Gastrocnemius medialis (tissue), 4 donors: ENCODE results near the gene SLC25A47. TPM values are rescaled to one million over a fixed set of nuclear protein-coding genes. Genes with fewer than 3 reads are reported as not detected.

Source experiments
- ATAC-seq, 2 donors: fragments of 150-250 bp; one replicate each; pipeline ENCODE4 v1.9.1; 2016
- DNase-seq, 2 donors: peaks; one replicate each; pipeline ENCODE4 v3.0.0-alpha.2; 2019
- H3K27ac ChIP-seq, 4 donors: fragments of 200-600 bp; sonication (generic); 1 replicate in 1 of 4; 2 replicates in 3 of 4; pipeline ENCODE4 v1.5.1; 2016 to 2018; ENCODE audit warnings: mild to moderate bottlenecking in 2 of 4, moderate library complexity in 1 of 4
- H3K27me3 ChIP-seq, 3 donors: fragments of 200-600 bp; sonication (generic) in 2 of 3; 1 replicate in 1 of 3; 2 replicates in 2 of 3; pipeline versions ENCODE4 v1.5.1 to v1.6.0; 2016 to 2019; ENCODE audit warnings: mild to moderate bottlenecking in 1 of 3, moderate library complexity in 1 of 3
- H3K36me3 ChIP-seq, 2 donors: fragments of 200-600 bp; sonication (generic) in 1 of 2; one replicate each; pipeline ENCODE4 v1.5.1; 2017 to 2018
- H3K4me1 ChIP-seq, 2 donors: fragments of 200-600 bp; sonication (generic) in 1 of 2; one replicate each; pipeline ENCODE4 v1.5.1; 2016 to 2017; ENCODE audit warnings: mild to moderate bottlenecking in 2 of 2
- H3K4me3 ChIP-seq, 4 donors: fragments of 200-600 bp; sonication (generic) in 3 of 4; 1 replicate in 1 of 4; 2 replicates in 3 of 4; pipeline ENCODE4 v1.5.1; 2016 to 2019; ENCODE audit warnings: mild to moderate bottlenecking in 2 of 4
- H3K9me3 ChIP-seq, 3 donors: fragments of 200-600 bp; sonication (generic) in 2 of 3; 1 replicate in 1 of 3; 2 replicates in 2 of 3; pipeline ENCODE4 v1.5.1; 2016 to 2019
- CTCF ChIP-seq, 5 experiments: fragments of 450-650 bp in 3 of 5; fragments of 200-600 bp in 2 of 5; sonication (generic) in 2 of 5; IDR thresholded peaks in 4 of 5; conservative IDR thresholded peaks in 1 of 5; 1 replicate in 4 of 5; 2 replicates in 1 of 5; pipeline ENCODE4 v1.5.1; 2016 to 2019; ENCODE audit warnings: antibody characterized with exemption in 5 of 5, mild to moderate bottlenecking in 3 of 5, moderate library complexity in 3 of 5
- POLR2A ChIP-seq, 2 donors: fragments of 450-650 bp; IDR thresholded peaks; one replicate each; pipeline ENCODE4 v1.6.1; 2017; ENCODE audit warnings: antibody characterized with exemption in 2 of 2, mild to moderate bottlenecking in 2 of 2, moderate library complexity in 2 of 2
- in situ Hi-C, 4 donors: fragments of 200-750 bp; cut with MboI; loops; one replicate each; pipeline versions ENCODE4 v1.15.0 to v1.8.0; 2017; ENCODE audit warnings: low sequenced_read_pairs in 4 of 4
- intact Hi-C: fragments of 100-400 bp; cut with DNase I; formaldehyde crosslinking; loops from one replicate; pipeline ENCODE4 v1.15.1; 2023; ENCODE audit warnings: low total_unique reads
- total RNA-seq, 4 donors: library from RNA; depleted of rRNA; stranded (reverse); fragments of >200 nt; gene quantifications; one replicate each; pipeline versions ENCODE4 v1.1.0 to v1.2.3, GENCODE V29; 2016

SLC25A47 gene
- total RNA-seq, 4 donors from 2014 or later = 0.46 to 1.3 TPM; not detected in 2

- Histone ChIP-seq H3K4me3 (no peak overlapping the region), H3K4me1 (no peaks in the 10 kb centered on the region), H3K36me3 (no peaks in the 10 kb centered on the region), H3K27me3 (no peaks in the 10 kb centered on the region), H3K27ac (no peak overlapping the region), H3K9me3 (no peaks in the 10 kb centered on the region)
- DNase-seq (no peak), ATAC-seq (no peak)
- intact Hi-C loops (no loop called here), in situ Hi-C loops (no loop called here)
- TF ChIP-seq POLR2A (IDR thresholded peaks at IDR 0.05) = no peak
- TF ChIP-seq CTCF (IDR thresholded peaks at IDR 0.05 in 4 of 5, conservative IDR thresholded peaks at IDR 0.05 in 1 of 5) = no peak
Measured at GRCh38 chr14:100325958-100326357, 2.8 kb downstream of the SLC25A47 start.

GRCh38 chr14:100327128-100327527 is 4.0 kb downstream of the SLC25A47 start:
- intact Hi-C loops = no loop called here
- H3K9me3 ChIP-seq = no peaks in the 10 kb centered on the region
- H3K4me3 ChIP-seq = no peak overlapping the region
- H3K27ac ChIP-seq = no peak overlapping the region
- DNase-seq = no peak
- no peaks in the 10 kb centered on the region for H3K27me3 ChIP-seq
- no peaks in the 10 kb centered on the region for H3K36me3 ChIP-seq
- no peak for ATAC-seq
- no peaks in the 10 kb centered on the region for H3K4me1 ChIP-seq
- in situ Hi-C loops = no loop called here
- TF ChIP-seq POLR2A (IDR thresholded peaks at IDR 0.05) (no peak), CTCF (IDR thresholded peaks at IDR 0.05 in 4 of 5, conservative IDR thresholded peaks at IDR 0.05 in 1 of 5) (no peak)

- H3K36me3 ChIP-seq = no peaks in the 10 kb centered on the region
- H3K4me3 ChIP-seq = no peak overlapping the region
- no peak overlapping the region for H3K27ac ChIP-seq
- no peaks in the 10 kb centered on the region for H3K27me3 ChIP-seq
- ATAC-seq (no peak), DNase-seq (no peak)
- in situ Hi-C loops (no loop called here), intact Hi-C loops (no loop called here)
- no peaks in the 10 kb centered on the region for H3K4me1 ChIP-seq
- no peaks in the 10 kb centered on the region for H3K9me3 ChIP-seq
- TF ChIP-seq POLR2A (IDR thresholded peaks at IDR 0.05) (no peak), CTCF (IDR thresholded peaks at IDR 0.05 in 4 of 5, conservative IDR thresholded peaks at IDR 0.05 in 1 of 5) (no peak)
Measured at GRCh38 chr14:100328495-100329163, 5.5 kb downstream of the SLC25A47 start.

- ATAC-seq (no peak), DNase-seq (no peak)
- Histone ChIP-seq H3K27ac (no peak overlapping the region), H3K27me3 (no peaks in the 10 kb centered on the region), H3K4me3 (no peak overlapping the region), H3K4me1 (no peaks in the 10 kb centered on the region), H3K36me3 (peaks cover 0 to 2% of the 10 kb centered on the region in 2 donors), H3K9me3 (no peaks in the 10 kb centered on the region)
- in situ Hi-C loops (no loop called here), intact Hi-C loops (no loop called here)
- TF ChIP-seq CTCF (IDR thresholded peaks at IDR 0.05 in 4 of 5, conservative IDR thresholded peaks at IDR 0.05 in 1 of 5) (no peak), POLR2A (IDR thresholded peaks at IDR 0.05) (no peak)
Measured at GRCh38 chr14:100329233-100330006, 6.3 kb downstream of the SLC25A47 start.
